Endometrial microvascular endothelial cells (primary cell): ENCODE data around the gene IRF8. TPM values are rescaled to one million over a fixed set of nuclear protein-coding genes. Genes with fewer than 3 reads are reported as not detected.
"Not testable (repeated sequence)": the region's sequence is repeated elsewhere in the genome, so short reads cannot be mapped to it uniquely, and the experiment has no call there.

ENCODE experiments used
- in situ Hi-C: cut with HindIII; loops from 2 replicates; pipeline ENCODE4 v1.10.0; 2017; ENCODE audit warnings: low sequenced_read_pairs, low pct_unique_long_range_greater_than_20kb; ENCODE audit errors: inconsistent ontology term
- total RNA-seq: library from RNA; depleted of rRNA; stranded (reverse); fragments of >200 nt; gene quantifications from one replicate; pipeline ENCODE4 v1.2.3, GENCODE V29; 2015; ENCODE audit errors: inconsistent ontology term

IRF8 gene
- total RNA-seq, 1 donor from 2014 or later = not detected

- in situ Hi-C loops = no loop called here
Measured at GRCh38 chr16:85926370-85926769, 27.4 kb downstream of the IRF8 start.

GRCh38 chr16:85927371-85927770 lies 28.4 kb downstream of the IRF8 start:
- in situ Hi-C loops = no loop called here

GRCh38 chr16:85927959-85928358 lies 29.0 kb downstream of the IRF8 start:
- in situ Hi-C loops = no loop called here

- in situ Hi-C loops = no loop called here
Measured at GRCh38 chr16:85928401-85928820, 29.4 kb downstream of the IRF8 start.

GRCh38 chr16:85929259-85929721 lies 30.3 kb downstream of the IRF8 start:
- in situ Hi-C loops = no loop called here

- in situ Hi-C loops = no loop called here
Measured at GRCh38 chr16:85930301-85930700, 31.3 kb downstream of the IRF8 start.

- in situ Hi-C loops = no loop called here
Measured at GRCh38 chr16:85931596-85932402, 32.8 kb downstream of the IRF8 start.

- in situ Hi-C loops = no loop called here
Measured at GRCh38 chr16:85934210-85934609, 35.2 kb downstream of the IRF8 start.

- in situ Hi-C loops = no loop called here
Measured at GRCh38 chr16:85935391-85935973, 36.5 kb downstream of the IRF8 start.

- in situ Hi-C loops = no loop called here
Measured at GRCh38 chr16:85935974-85936760, 37.2 kb downstream of the IRF8 start.

GRCh38 chr16:85936816-85937215 lies 37.9 kb downstream of the IRF8 start:
- in situ Hi-C loops = no loop called here

- in situ Hi-C loops = no loop called here
Measured at GRCh38 chr16:85940214-85940613, 41.3 kb downstream of the IRF8 start.

GRCh38 chr16:85941863-85942644 lies 43.1 kb downstream of the IRF8 start:
- in situ Hi-C loops = no loop called here

GRCh38 chr16:85942659-85943058 lies 43.7 kb downstream of the IRF8 start:
- in situ Hi-C loops = not testable (repeated sequence)

GRCh38 chr16:85943711-85944110 lies 44.7 kb downstream of the IRF8 start:
- in situ Hi-C loops = no loop called here

GRCh38 chr16:85944572-85945423 lies 45.8 kb downstream of the IRF8 start:
- in situ Hi-C loops = no loop called here

GRCh38 chr16:85945424-85945751 lies 46.4 kb downstream of the IRF8 start:
- in situ Hi-C loops = no loop called here

- in situ Hi-C loops = no loop called here
Measured at GRCh38 chr16:85946541-85947124, 47.7 kb downstream of the IRF8 start.
